H1 (cell line): ENCODE measurements around the gene BMP2. TPM values are rescaled to one million over a fixed set of nuclear protein-coding genes. Genes with fewer than 3 reads are reported as not detected.

ENCODE experiments used
- CTCF ChIA-PET: fragments of 300-600 bp; sonication (Branson Sonifier 250); formaldehyde crosslinking; loops from one replicate; lab custom pipeline; 2021; ENCODE audit not compliant: partially characterized antibody; lab: Charles Lee
- POLR2A ChIA-PET: fragments of 300-600 bp; sonication (Branson Sonifier 250); formaldehyde crosslinking; loops from one replicate; lab custom pipeline; 2021; ENCODE audit warnings: inconsistent platforms; ENCODE audit not compliant: partially characterized antibody; lab: Charles Lee
- DNase-seq, 2 experiments: peaks; one replicate each; pipeline versions ENCODE4 v3.0.0 to v3.0.0-alpha.2; 2010 to 2022; ENCODE audit warnings: low spot score in 2 of 2, low read depth in 1 of 2, mixed read lengths in 1 of 2
- FAIRE-seq: peaks from 2 replicates; lab custom pipeline; 2011; peaks lifted over from hg19 to GRCh38; lab: Jason Lieb, UNC
- H2AFZ ChIP-seq: 2 replicates; pipeline ENCODE4 v1.8.1; 2012; ENCODE audit warnings: low read length, inconsistent platforms
- H2AK5ac ChIP-seq: 2 replicates; pipeline ENCODE4 v1.6.1; 2013; ENCODE audit warnings: low read depth, low read length
- H2BK120ac ChIP-seq: replicated peaks from 2 replicates; pipeline ENCODE3; 2013; ENCODE audit warnings: low read depth, low read length, inconsistent platforms
- H2BK12ac ChIP-seq: 2 replicates; pipeline ENCODE4 v1.6.1; 2013; ENCODE audit warnings: low read depth, low read length
- H2BK15ac ChIP-seq: 2 replicates; pipeline ENCODE4 v1.6.1; 2013; ENCODE audit warnings: low read length
- H2BK20ac ChIP-seq: 2 replicates; pipeline ENCODE4 v1.6.1; 2013; ENCODE audit warnings: low read length
- H2BK5ac ChIP-seq: 2 replicates; pipeline ENCODE4 v1.6.1; 2013; ENCODE audit warnings: low read depth, low read length
- H3K14ac ChIP-seq: 2 replicates; pipeline ENCODE4 v1.6.1; 2013; ENCODE audit warnings: inconsistent platforms; ENCODE audit not compliant: insufficient read length
- H3K18ac ChIP-seq: 2 replicates; pipeline ENCODE4 v1.6.1; 2013; ENCODE audit warnings: low read length; ENCODE audit errors: extremely low read depth
- H3K23ac ChIP-seq: 2 replicates; pipeline ENCODE4 v1.6.1; 2013; ENCODE audit warnings: inconsistent platforms; ENCODE audit not compliant: insufficient read length
- H3K23me2 ChIP-seq: 2 replicates; pipeline ENCODE4 v1.6.1; 2013; ENCODE audit warnings: low read depth, low read length
- H3K27ac ChIP-seq: 2 replicates; pipeline ENCODE4 v1.6.1; 2011; ENCODE audit warnings: low read depth, low read length, inconsistent platforms
- H3K27me3 ChIP-seq, 4 experiments: replicated peaks in 1 of 4; 1 replicate in 1 of 4; 2 replicates in 3 of 4; pipeline versions ENCODE4 v1.6.1 to v1.8.1; 2011 to 2013; ENCODE audit warnings: low read length in 3 of 4, mild to moderate bottlenecking in 3 of 4, inconsistent platforms in 2 of 4, mixed read lengths in 2 of 4, moderate library complexity in 1 of 4; ENCODE audit not compliant: control insufficient read depth in 3 of 4, insufficient read depth in 3 of 4; ENCODE audit errors: extremely low read depth in 1 of 4
- H3K36me3 ChIP-seq, 4 experiments: 2 replicates each; pipeline versions ENCODE4 v1.6.1 to v1.8.1; 2011 to 2013; ENCODE audit warnings: mild to moderate bottlenecking in 4 of 4, low read length in 3 of 4, moderate library complexity in 2 of 4, control low read depth in 1 of 4, inconsistent platforms in 1 of 4; ENCODE audit not compliant: insufficient read depth in 4 of 4, control insufficient read depth in 2 of 4
- H3K4ac ChIP-seq: replicated peaks from 2 replicates; pipeline ENCODE3; 2013; ENCODE audit warnings: low read length, low read depth, mixed read lengths, inconsistent platforms; ENCODE audit not compliant: insufficient read length
- H3K4me1 ChIP-seq, 4 experiments: replicated peaks in 1 of 4; 1 replicate in 1 of 4; 2 replicates in 3 of 4; pipeline versions ENCODE4 v1.6.1 to v1.8.1; 2011 to 2013; ENCODE audit warnings: low read length in 3 of 4, inconsistent platforms in 2 of 4, mixed read lengths in 1 of 4; ENCODE audit not compliant: insufficient read depth in 4 of 4, control insufficient read depth in 3 of 4
- H3K4me2 ChIP-seq, 2 experiments: 2 replicates each; pipeline versions ENCODE4 v1.6.1 to v1.8.1; 2011 to 2013; ENCODE audit warnings: low read depth in 2 of 2, low read length in 2 of 2, control low read depth in 1 of 2, inconsistent platforms in 1 of 2, mild to moderate bottlenecking in 1 of 2; ENCODE audit not compliant: insufficient read depth in 1 of 2
- H3K4me3 ChIP-seq, 4 experiments: fragments of 200-600, 300-600 bp in 1 of 4; sonication (generic), shearing (Covaris generic), sonication (Bioruptor Twin) in 1 of 4; 2 replicates each; pipeline versions ENCODE4 v1.5.1 to v1.8.1; 2011 to 2016; ENCODE audit warnings: low read length in 4 of 4, low read depth in 3 of 4, control low read depth in 2 of 4, inconsistent platforms in 2 of 4, mild to moderate bottlenecking in 2 of 4, mixed read lengths in 1 of 4, moderate library complexity in 1 of 4; ENCODE audit not compliant: insufficient read depth in 2 of 4; ENCODE audit errors: extremely low read depth in 1 of 4
- H3K56ac ChIP-seq: replicated peaks from 2 replicates; pipeline ENCODE3; 2013; ENCODE audit warnings: low read depth, mild to moderate bottlenecking, mixed read lengths, low read length, inconsistent platforms; ENCODE audit not compliant: insufficient read length
- H3K79me1 ChIP-seq: 2 replicates; pipeline ENCODE4 v1.6.1; 2013; ENCODE audit warnings: low read depth, low read length, control low read depth
- H3K79me2 ChIP-seq, 2 experiments: 2 replicates each; pipeline versions ENCODE4 v1.6.1 to v1.8.1; 2012 to 2013; ENCODE audit warnings: low read length in 2 of 2, mild to moderate bottlenecking in 2 of 2, inconsistent platforms in 1 of 2; ENCODE audit not compliant: insufficient read depth in 2 of 2, control insufficient read depth in 1 of 2
- H3K9ac ChIP-seq, 4 experiments: replicated peaks in 1 of 4; 1 replicate in 1 of 4; 2 replicates in 3 of 4; pipeline versions ENCODE4 v1.6.1 to v1.8.1; 2011 to 2013; ENCODE audit warnings: low read depth in 3 of 4, low read length in 3 of 4, control low read depth in 2 of 4, mild to moderate bottlenecking in 2 of 4, moderate library complexity in 2 of 4, inconsistent platforms in 1 of 4; ENCODE audit errors: extremely low read depth in 1 of 4
- H3K9me3 ChIP-seq, 2 experiments: 2 replicates each; pipeline versions ENCODE4 v1.6.1 to v1.8.1; 2012 to 2013; ENCODE audit warnings: mild to moderate bottlenecking in 2 of 2, moderate library complexity in 2 of 2, control low read depth in 1 of 2, inconsistent platforms in 1 of 2, low read depth in 1 of 2, low read length in 1 of 2, mixed read lengths in 1 of 2; ENCODE audit not compliant: insufficient read depth in 2 of 2
- H4K20me1 ChIP-seq, 2 experiments: replicated peaks in 1 of 2; 2 replicates each; pipeline versions ENCODE3 to v1.8.1; 2011 to 2013; ENCODE audit warnings: inconsistent platforms in 2 of 2, low read length in 2 of 2, mild to moderate bottlenecking in 1 of 2; ENCODE audit not compliant: insufficient read depth in 2 of 2, control insufficient read depth in 1 of 2
- H4K5ac ChIP-seq: 2 replicates; pipeline ENCODE4 v1.6.1; 2013; ENCODE audit warnings: low read length, low read depth, mixed read lengths, inconsistent platforms; ENCODE audit not compliant: insufficient read length
- H4K8ac ChIP-seq: 2 replicates; pipeline ENCODE4 v1.8.0; 2013; ENCODE audit warnings: mild to moderate bottlenecking, moderate library complexity, low read length, inconsistent platforms; ENCODE audit not compliant: insufficient read depth; ENCODE audit errors: extremely low read depth
- H4K91ac ChIP-seq: replicated peaks from 2 replicates; pipeline ENCODE3; 2013; ENCODE audit warnings: low read length, mixed read lengths, inconsistent platforms; ENCODE audit not compliant: insufficient read length
- ASH2L ChIP-seq: fragments of 200-600, 300-600 bp; sonication (generic); IDR thresholded peaks from one replicate; pipeline ENCODE4 v1.7.1; 2017; ENCODE audit warnings: low read length
- BCL11A ChIP-seq, 2 experiments: IDR thresholded peaks; one replicate each; pipeline ENCODE4 v1.6.1; 2011; ENCODE audit warnings: low read depth in 2 of 2, low read length in 2 of 2, mild to moderate bottlenecking in 2 of 2
- CTBP2 ChIP-seq: IDR thresholded peaks from 2 replicates; pipeline ENCODE4 v1.7.0; 2011; ENCODE audit warnings: borderline replicate concordance, mild to moderate bottlenecking, moderate library complexity, mixed read lengths, low read length; ENCODE audit not compliant: insufficient read depth, insufficient read length
- GABPA ChIP-seq: IDR thresholded peaks from 2 replicates; pipeline ENCODE4 v1.6.1; 2011; ENCODE audit warnings: mild to moderate bottlenecking, low read length, moderate library complexity, borderline replicate concordance; ENCODE audit not compliant: insufficient read depth
- HDAC2 ChIP-seq, 2 experiments: fragments of 300-600 bp in 1 of 2; sonication (generic) in 1 of 2; IDR thresholded peaks; 2 replicates each; pipeline ENCODE4 v1.6.1; 2011 to 2012; ENCODE audit warnings: low read depth in 2 of 2, low read length in 2 of 2, mild to moderate bottlenecking in 2 of 2, moderate library complexity in 2 of 2, borderline replicate concordance in 1 of 2, inconsistent platforms in 1 of 2
- HDAC6 ChIP-seq: IDR thresholded peaks from one replicate; pipeline ENCODE4 v1.7.1; 2012; ENCODE audit warnings: low read depth, mild to moderate bottlenecking, inconsistent platforms, low read length, moderate library complexity
- SP1 ChIP-seq: IDR thresholded peaks from 2 replicates; pipeline ENCODE4 v1.6.1; 2011; ENCODE audit warnings: low read depth, low read length
- SP4 ChIP-seq: IDR thresholded peaks from 2 replicates; pipeline ENCODE4 v1.6.1; 2012; ENCODE audit warnings: low read length, inconsistent platforms
- TAF7 ChIP-seq: optimal IDR thresholded peaks from 2 replicates; pipeline ENCODE3; 2011; ENCODE audit warnings: low read depth, mild to moderate bottlenecking, inconsistent platforms, low read length, moderate library complexity, borderline replicate concordance
- TEAD4 ChIP-seq: IDR thresholded peaks from 2 replicates; pipeline ENCODE4 v1.6.1; 2012; ENCODE audit warnings: low read depth, low read length, inconsistent platforms, mixed read lengths
- WGBS, 2 experiments: shearing (Covaris generic) in 1 of 2; methylation state at CpG; one replicate each; pipeline versions ENCODE4 v1.1.6 to v1.1.7; 2013 to 2015; ENCODE audit warnings: low lambda C conversion rate in 2 of 2, mixed read lengths in 2 of 2, inconsistent platforms in 1 of 2, low coverage in 1 of 2, missing lambda C conversion rate in 1 of 2; ENCODE audit not compliant: insufficient replicate concordance in 2 of 2, insufficient coverage in 1 of 2, insufficient read length in 1 of 2; ENCODE audit errors: extremely low coverage in 1 of 2, missing lambda C conversion rate in 1 of 2; 5-methylcytosine and 5-hydroxymethylcytosine counted together
- polyA plus RNA-seq, 7 experiments: library from polyadenylated mRNA; depleted of rRNA in 3 of 7; stranded (reverse) in 5 of 7; unstranded in 2 of 7; fragments of >200 nt in 5 of 7; fragments of 200-250 nt in 2 of 7; gene quantifications; 1 replicate in 5 of 7; 2 replicates in 1 of 7; 4 replicates in 1 of 7; pipeline versions ENCODE4 v1.2.1 to v1.2.3, GENCODE V29; 2011 to 2013; ENCODE audit warnings: missing spikeins in 2 of 7, mixed read lengths in 2 of 7
- total RNA-seq: library from RNA; stranded (reverse); fragmentation: NEBNext Ultra II Directional; extraction: Animal tissue kit (Norgen Biotek cat#: 25700); gene quantifications from 2 replicates; pipeline ENCODE4 v1.2.1, GENCODE V29; 2021
- TF ChIP-seq, protein P1 (sequence below): IDR thresholded peaks from 2 replicates; pipeline ENCODE4 v1.6.1; 2012; ENCODE audit warnings: low read length, inconsistent platforms

BMP2 gene
- total and polyA plus RNA-seq, 2 of the 8 experiments (the other 6 are each of a cell fraction or from before 2014, with no cell fraction given): 1.8 to 3.6 TPM

DNA sequence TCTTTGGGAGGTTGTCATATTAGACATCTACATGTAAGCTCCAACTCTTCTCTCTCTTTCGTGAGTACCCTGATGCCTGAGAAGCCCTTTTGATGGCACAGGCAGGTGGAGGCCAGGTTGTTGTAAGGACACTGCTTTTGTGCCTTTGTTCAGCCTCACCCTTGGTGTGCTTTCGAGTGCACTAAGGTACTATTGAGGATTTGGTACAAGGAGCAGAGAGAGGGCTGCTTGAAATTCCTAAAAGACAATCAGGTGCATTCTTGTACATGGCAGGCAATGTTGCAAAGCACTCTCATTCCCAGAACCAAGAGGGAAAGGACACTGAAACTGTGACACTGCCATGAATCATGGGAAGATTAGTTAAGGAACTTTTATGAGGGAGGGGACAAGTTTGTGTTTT lies 19.1 kb downstream of the BMP2 start:
- Histone ChIP-seq H4K20me1 (no peaks in the 10 kb centered on the region), H3K4ac (no peak overlapping the region), H2BK120ac (no peak overlapping the region), H4K8ac (no peak overlapping the region), H3K79me1 (no peaks in the 10 kb centered on the region), H3K4me1 (no peaks in the 10 kb centered on the region; a peak in 2 of 7 replicates), H3K56ac (no peak overlapping the region), H3K9me3 (no peaks in the 10 kb centered on the region), H4K5ac (no peak overlapping the region), H3K23me2 (no peaks in the 10 kb centered on the region), H3K9ac (no peak overlapping the region), H3K36me3 (no peaks in the 10 kb centered on the region), H2BK5ac (no peak overlapping the region), H2AK5ac (no peak overlapping the region), H3K4me2 (no peak overlapping the region), H3K14ac (no peak overlapping the region), H3K18ac (no peak overlapping the region), H2BK20ac (no peak overlapping the region), H2BK12ac (no peak overlapping the region), H3K27me3 (no peaks in the 10 kb centered on the region), H2BK15ac (no peak overlapping the region), H3K4me3 (no peak overlapping the region), H3K79me2 (no peaks in the 10 kb centered on the region), H3K23ac (no peak overlapping the region), H2AFZ (no peak overlapping the region), H4K91ac (no peak overlapping the region), H3K27ac (no peak overlapping the region)
- FAIRE-seq (no peak), DNase-seq (no peak)
- WGBS, 2 experiments: 90% methylated on average over 2 of the region's 2 CpGs; no CpG with 5 or more reads in 1 of the 2 experiments
- TF ChIP-seq, protein P1, sequence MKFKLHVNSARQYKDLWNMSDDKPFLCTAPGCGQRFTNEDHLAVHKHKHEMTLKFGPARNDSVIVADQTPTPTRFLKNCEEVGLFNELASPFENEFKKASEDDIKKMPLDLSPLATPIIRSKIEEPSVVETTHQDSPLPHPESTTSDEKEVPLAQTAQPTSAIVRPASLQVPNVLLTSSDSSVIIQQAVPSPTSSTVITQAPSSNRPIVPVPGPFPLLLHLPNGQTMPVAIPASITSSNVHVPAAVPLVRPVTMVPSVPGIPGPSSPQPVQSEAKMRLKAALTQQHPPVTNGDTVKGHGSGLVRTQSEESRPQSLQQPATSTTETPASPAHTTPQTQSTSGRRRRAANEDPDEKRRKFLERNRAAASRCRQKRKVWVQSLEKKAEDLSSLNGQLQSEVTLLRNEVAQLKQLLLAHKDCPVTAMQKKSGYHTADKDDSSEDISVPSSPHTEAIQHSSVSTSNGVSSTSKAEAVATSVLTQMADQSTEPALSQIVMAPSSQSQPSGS: no peak
- no peak for TF ChIP-seq HDAC6
- TF ChIP-seq TEAD4: no peak
- TF ChIP-seq CTBP2: no peak
- TF ChIP-seq SP1: no peak
- no peak for TF ChIP-seq ASH2L
- TF ChIP-seq SP4: no peak
- TF ChIP-seq BCL11A (IDR thresholded peaks at IDR 0.05; ENCODE audit: low read depth in 2 of 2, low read length in 2 of 2): no peak
- no peak for TF ChIP-seq GABPA
- TF ChIP-seq HDAC2 (IDR thresholded peaks at IDR 0.05; ENCODE audit: borderline replicate concordance in 1 of 2, low read depth in 2 of 2, low read length in 2 of 2): no peak
- TF ChIP-seq TAF7: no peak
- POLR2A ChIA-PET: interaction anchor here (1.8 kb wide), 1 partner anchor 17 kb away, joined by 5 read pairs; no protein-coding TSS in a partner anchor
- CTCF ChIA-PET: interaction anchor here (0.7 to 1.9 kb wide), 4 partner anchors 16 to 159 kb away, joined by 3 to 4 read pairs (median 4); no protein-coding TSS in a partner anchor
